ENCODE results near the gene SIL1. TPM values are rescaled to one million over a fixed set of nuclear protein-coding genes. Genes with fewer than 3 reads are reported as not detected.

The SIL1 gene
- polyA plus RNA-seq, 2 donors, result 27.2 to 31.7 TPM

GRCh38 chr5:139149477-139150199 is 48.5 kb downstream of the SIL1 start:
- no peak overlapping the region for H3K4me3 ChIP-seq (ENCODE audit: low read depth in 1 of 2, low read length in 2 of 2)
- H3K27ac ChIP-seq (ENCODE audit: low read depth in 2 of 2, low read length in 1 of 2), result no peak overlapping the region
- H3K4me1 ChIP-seq (ENCODE audit: control insufficient read depth in 2 of 2, insufficient read depth in 2 of 2, low read length in 1 of 2), result peaks cover 8 to 12% of the 10 kb centered on the region in 2 donors
- no peaks in the 10 kb centered on the region for H3K9me3 ChIP-seq (ENCODE audit: control insufficient read depth in 2 of 2, insufficient read depth in 1 of 2, low read depth in 1 of 2, low read length in 1 of 2)
- 68 to 78% methylated on average over 3 of the region's 3 CpGs for WGBS, 2 donors
- H3K36me3 ChIP-seq (ENCODE audit: control insufficient read depth in 2 of 2, insufficient read depth in 2 of 2, low read length in 1 of 2), result no peaks in the 10 kb centered on the region
- H3K27me3 ChIP-seq (ENCODE audit: control insufficient read depth in 1 of 2, insufficient read depth in 2 of 2, low read length in 2 of 2), result no peaks in the 10 kb centered on the region

DNA sequence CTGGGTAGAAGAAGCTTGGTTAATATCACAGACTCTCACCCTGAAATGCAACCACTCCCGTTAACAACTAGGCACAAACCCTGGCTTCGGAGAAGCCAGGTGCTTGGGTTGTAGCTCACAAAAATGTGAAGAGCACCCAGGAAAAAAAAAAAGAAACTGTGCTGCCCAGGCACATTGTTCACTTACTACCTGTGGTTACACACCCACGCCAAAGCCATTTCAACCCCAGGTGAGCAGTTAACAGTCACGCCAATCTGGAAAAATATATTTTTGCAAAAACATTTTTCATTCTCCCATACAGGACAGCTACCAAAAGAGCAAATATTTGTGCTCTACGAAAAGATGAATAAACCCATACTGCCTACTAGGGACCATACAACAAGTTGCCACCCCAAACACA is 49.2 kb downstream of the SIL1 start:
- H3K36me3 ChIP-seq (ENCODE audit: control insufficient read depth in 2 of 2, insufficient read depth in 2 of 2, low read length in 1 of 2), result no peaks in the 10 kb centered on the region
- no peak overlapping the region for H3K27ac ChIP-seq (ENCODE audit: low read depth in 2 of 2, low read length in 1 of 2)
- H3K9me3 ChIP-seq (ENCODE audit: control insufficient read depth in 2 of 2, insufficient read depth in 1 of 2, low read depth in 1 of 2, low read length in 1 of 2), result no peaks in the 10 kb centered on the region
- peaks cover 8 to 12% of the 10 kb centered on the region in 2 donors for H3K4me1 ChIP-seq (ENCODE audit: control insufficient read depth in 2 of 2, insufficient read depth in 2 of 2, low read length in 1 of 2)
- H3K27me3 ChIP-seq (ENCODE audit: control insufficient read depth in 1 of 2, insufficient read depth in 2 of 2, low read length in 2 of 2), result no peaks in the 10 kb centered on the region
- no peak overlapping the region for H3K4me3 ChIP-seq (ENCODE audit: low read depth in 1 of 2, low read length in 2 of 2)
- whole genome bisulfite sequencing, 2 donors, result 50 to 54% methylated on average over 5 of the region's 5 CpGs

DNA sequence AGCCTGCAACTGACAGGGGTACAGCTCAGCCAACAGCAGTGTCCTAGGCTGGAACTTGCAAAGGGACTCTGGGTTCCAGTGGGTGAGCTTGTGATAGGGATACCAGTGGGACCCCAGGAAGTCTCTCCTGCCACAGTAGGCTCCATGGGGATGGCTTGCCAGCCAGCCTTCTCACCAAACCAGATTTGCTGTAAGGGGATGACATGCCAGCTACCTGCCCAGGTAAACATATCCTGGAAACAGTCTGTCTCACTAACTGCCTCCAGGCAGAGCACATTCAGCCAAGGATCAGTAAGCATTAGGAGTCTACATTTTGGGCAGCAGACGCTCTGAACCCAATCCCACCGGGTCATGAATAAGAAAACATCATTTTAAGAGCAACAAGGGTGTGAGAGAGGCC is 49.9 kb downstream of the SIL1 start:
- 41 to 48% methylated on average over 2 of the region's 2 CpGs for WGBS, 2 donors
- no peaks in the 10 kb centered on the region for H3K9me3 ChIP-seq (ENCODE audit: control insufficient read depth in 2 of 2, insufficient read depth in 1 of 2, low read depth in 1 of 2, low read length in 1 of 2)
- peak overlapping the region in 1 of 2 donors; percentile 40 for H3K27ac ChIP-seq (ENCODE audit: low read depth in 2 of 2, low read length in 1 of 2)
- no peaks in the 10 kb centered on the region for H3K27me3 ChIP-seq (ENCODE audit: control insufficient read depth in 1 of 2, insufficient read depth in 2 of 2, low read length in 2 of 2)
- peaks cover 8 to 12% of the 10 kb centered on the region in 2 donors for H3K4me1 ChIP-seq (ENCODE audit: control insufficient read depth in 2 of 2, insufficient read depth in 2 of 2, low read length in 1 of 2)
- no peaks in the 10 kb centered on the region for H3K36me3 ChIP-seq (ENCODE audit: control insufficient read depth in 2 of 2, insufficient read depth in 2 of 2, low read length in 1 of 2)
- H3K4me3 ChIP-seq (ENCODE audit: low read depth in 1 of 2, low read length in 2 of 2), result no peak overlapping the region

DNA sequence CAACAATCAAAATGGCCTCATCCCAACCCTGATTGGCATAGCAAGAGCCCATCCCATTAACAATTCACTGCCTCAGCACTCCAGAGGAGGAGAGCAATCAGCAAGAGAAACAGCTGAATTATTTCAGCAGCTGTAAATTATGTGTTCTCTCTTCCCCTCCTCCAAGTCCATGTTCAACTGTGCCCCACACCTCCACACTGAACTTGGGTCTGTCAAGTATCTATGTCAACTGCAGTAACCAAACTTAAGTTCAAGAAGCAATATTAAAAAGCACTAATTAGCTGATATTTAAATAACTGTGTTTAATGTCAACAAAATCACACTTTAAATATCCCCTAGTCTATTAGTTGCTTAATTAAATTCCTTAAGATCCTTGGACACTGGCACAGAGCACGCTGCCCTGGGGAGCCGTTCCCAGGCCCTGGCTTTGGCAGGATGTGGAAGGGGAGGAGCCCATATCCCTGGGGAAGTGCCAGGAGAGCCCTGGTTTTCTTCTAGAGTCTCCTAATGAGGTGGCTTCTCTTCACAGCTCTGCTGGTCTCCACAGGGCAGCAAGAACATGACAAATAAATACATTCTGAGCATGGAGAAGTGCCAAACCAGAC is 50.6 kb downstream of the SIL1 start:
- Histone ChIP-seq H3K4me3 (ENCODE audit: low read depth in 1 of 2, low read length in 2 of 2) (no peak overlapping the region), H3K36me3 (ENCODE audit: control insufficient read depth in 2 of 2, insufficient read depth in 2 of 2, low read length in 1 of 2) (no peaks in the 10 kb centered on the region), H3K27me3 (ENCODE audit: control insufficient read depth in 1 of 2, insufficient read depth in 2 of 2, low read length in 2 of 2) (no peaks in the 10 kb centered on the region), H3K9me3 (ENCODE audit: control insufficient read depth in 2 of 2, insufficient read depth in 1 of 2, low read depth in 1 of 2, low read length in 1 of 2) (no peaks in the 10 kb centered on the region), H3K27ac (ENCODE audit: low read depth in 2 of 2, low read length in 1 of 2) (peak overlapping the region in 1 of 2 donors; percentile 30), H3K4me1 (ENCODE audit: control insufficient read depth in 2 of 2, insufficient read depth in 2 of 2, low read length in 1 of 2) (peaks cover 8 to 12% of the 10 kb centered on the region in 2 donors)
- WGBS, 2 donors, result 22 to 30% methylated on average over 2 of the region's 2 CpGs

GRCh38 chr5:139146809-139147482 is 51.2 kb downstream of the SIL1 start:
- peaks cover 8 to 12% of the 10 kb centered on the region in 2 donors for H3K4me1 ChIP-seq (ENCODE audit: control insufficient read depth in 2 of 2, insufficient read depth in 2 of 2, low read length in 1 of 2)
- H3K27me3 ChIP-seq (ENCODE audit: control insufficient read depth in 1 of 2, insufficient read depth in 2 of 2, low read length in 2 of 2), result no peaks in the 10 kb centered on the region
- no peak overlapping the region for H3K4me3 ChIP-seq (ENCODE audit: low read depth in 1 of 2, low read length in 2 of 2)
- H3K9me3 ChIP-seq (ENCODE audit: control insufficient read depth in 2 of 2, insufficient read depth in 1 of 2, low read depth in 1 of 2, low read length in 1 of 2), result no peaks in the 10 kb centered on the region
- H3K36me3 ChIP-seq (ENCODE audit: control insufficient read depth in 2 of 2, insufficient read depth in 2 of 2, low read length in 1 of 2), result no peaks in the 10 kb centered on the region
- 44 to 76% methylated on average over 2 of the region's 2 CpGs for WGBS, 2 donors
- peak overlapping the region in 1 of 2 donors; percentile 30 for H3K27ac ChIP-seq (ENCODE audit: low read depth in 2 of 2, low read length in 1 of 2)

GRCh38 chr5:139141446-139142204 is 56.5 kb downstream of the SIL1 start:
- Histone ChIP-seq H3K27ac (ENCODE audit: low read depth in 2 of 2, low read length in 1 of 2) (no peak overlapping the region), H3K36me3 (ENCODE audit: control insufficient read depth in 2 of 2, insufficient read depth in 2 of 2, low read length in 1 of 2) (no peaks in the 10 kb centered on the region)

DNA sequence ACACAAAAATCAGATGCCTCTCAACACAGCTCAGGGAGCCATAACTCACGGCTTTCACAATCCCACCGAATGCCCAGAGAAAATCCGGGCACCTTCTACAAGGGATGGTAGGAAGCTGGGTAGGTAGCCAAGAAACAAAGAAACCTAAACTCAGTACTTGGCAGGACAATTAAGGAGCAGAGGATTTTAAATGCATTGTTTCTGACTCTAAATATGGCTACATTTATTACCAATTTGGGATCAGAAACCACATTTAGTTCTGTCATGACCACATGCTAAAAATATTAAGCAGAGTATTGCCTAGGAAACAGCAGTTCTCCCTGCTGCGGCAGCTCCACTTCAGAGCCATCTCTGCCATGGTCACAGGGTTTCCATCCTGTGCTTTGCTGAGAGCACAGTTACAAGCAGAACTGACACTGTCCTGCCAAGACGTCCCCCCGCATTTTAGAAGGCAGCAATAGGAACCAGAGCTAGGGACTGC is 57.5 kb downstream of the SIL1 start:
- 56 to 65% methylated on average over 6 of the region's 6 CpGs for WGBS, 2 donors
- H3K4me1 ChIP-seq (ENCODE audit: control insufficient read depth in 2 of 2, insufficient read depth in 2 of 2, low read length in 1 of 2), result peaks cover 0 to 4% of the 10 kb centered on the region in 2 donors
- H3K27me3 ChIP-seq (ENCODE audit: control insufficient read depth in 1 of 2, insufficient read depth in 2 of 2, low read length in 2 of 2), result no peaks in the 10 kb centered on the region
- peak overlapping the region in 1 of 2 donors; percentile 58 for H3K27ac ChIP-seq (ENCODE audit: low read depth in 2 of 2, low read length in 1 of 2)
- no peaks in the 10 kb centered on the region for H3K36me3 ChIP-seq (ENCODE audit: control insufficient read depth in 2 of 2, insufficient read depth in 2 of 2, low read length in 1 of 2)
- H3K9me3 ChIP-seq (ENCODE audit: control insufficient read depth in 2 of 2, insufficient read depth in 1 of 2, low read depth in 1 of 2, low read length in 1 of 2), result no peaks in the 10 kb centered on the region
- H3K4me3 ChIP-seq (ENCODE audit: low read depth in 1 of 2, low read length in 2 of 2), result no peak overlapping the region

More at GRCh38 chr5:139141446-139142204, 56.5 kb downstream of the SIL1 start:
- Histone ChIP-seq H3K9me3 (ENCODE audit: control insufficient read depth in 2 of 2, insufficient read depth in 1 of 2, low read depth in 1 of 2, low read length in 1 of 2) (no peaks in the 10 kb centered on the region), H3K27me3 (ENCODE audit: control insufficient read depth in 1 of 2, insufficient read depth in 2 of 2, low read length in 2 of 2) (no peaks in the 10 kb centered on the region), H3K4me3 (ENCODE audit: low read depth in 1 of 2, low read length in 2 of 2) (no peak overlapping the region), H3K4me1 (ENCODE audit: control insufficient read depth in 2 of 2, insufficient read depth in 2 of 2, low read length in 1 of 2) (peaks cover 0 to 4% of the 10 kb centered on the region in 2 donors)
- 36 to 46% methylated on average over 3 of the region's 3 CpGs for WGBS, 2 donors

- H3K27ac ChIP-seq (ENCODE audit: low read depth in 2 of 2, low read length in 1 of 2), result no peak overlapping the region
Measured at GRCh38 chr5:139138809-139139208, 59.4 kb downstream of the SIL1 start.

DNA sequence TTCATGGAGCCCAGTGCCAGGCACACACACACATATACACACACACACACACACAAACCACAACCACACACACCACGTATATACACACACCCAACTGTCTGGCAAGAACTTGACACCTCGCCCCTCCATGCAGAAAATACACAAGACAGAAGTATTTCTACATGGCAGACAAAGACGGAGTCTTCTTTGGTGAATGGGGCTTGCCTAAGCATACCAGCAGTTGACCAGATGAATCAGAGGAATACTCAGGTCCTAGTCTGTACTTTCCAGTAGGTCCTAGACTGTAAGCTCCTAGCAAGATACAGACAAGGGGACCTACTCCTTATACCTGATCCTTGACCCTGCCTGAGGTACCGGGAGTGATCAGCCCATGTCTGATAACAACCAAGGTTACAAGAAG is 60.1 kb downstream of the SIL1 start:
- H3K4me1 ChIP-seq (ENCODE audit: control insufficient read depth in 2 of 2, insufficient read depth in 2 of 2, low read length in 1 of 2), result peaks cover 0 to 8% of the 10 kb centered on the region in 2 donors
- 67 to 69% methylated on average over 4 of the region's 4 CpGs for WGBS, 2 donors
- H3K27ac ChIP-seq (ENCODE audit: low read depth in 2 of 2, low read length in 1 of 2), result no peak overlapping the region
- H3K36me3 ChIP-seq (ENCODE audit: control insufficient read depth in 2 of 2, insufficient read depth in 2 of 2, low read length in 1 of 2), result no peaks in the 10 kb centered on the region
- no peaks in the 10 kb centered on the region for H3K27me3 ChIP-seq (ENCODE audit: control insufficient read depth in 1 of 2, insufficient read depth in 2 of 2, low read length in 2 of 2)
- H3K4me3 ChIP-seq (ENCODE audit: low read depth in 1 of 2, low read length in 2 of 2), result no peak overlapping the region
- H3K9me3 ChIP-seq (ENCODE audit: control insufficient read depth in 2 of 2, insufficient read depth in 1 of 2, low read depth in 1 of 2, low read length in 1 of 2), result no peaks in the 10 kb centered on the region

More at GRCh38 chr5:139138809-139139208, 59.4 kb downstream of the SIL1 start:
- WGBS, 2 donors, result 14 to 19% methylated on average over 3 of the region's 3 CpGs
- Histone ChIP-seq H3K9me3 (ENCODE audit: control insufficient read depth in 2 of 2, insufficient read depth in 1 of 2, low read depth in 1 of 2, low read length in 1 of 2) (no peaks in the 10 kb centered on the region), H3K4me1 (ENCODE audit: control insufficient read depth in 2 of 2, insufficient read depth in 2 of 2, low read length in 1 of 2) (peaks cover 0 to 8% of the 10 kb centered on the region in 2 donors), H3K27me3 (ENCODE audit: control insufficient read depth in 1 of 2, insufficient read depth in 2 of 2, low read length in 2 of 2) (no peaks in the 10 kb centered on the region), H3K36me3 (ENCODE audit: control insufficient read depth in 2 of 2, insufficient read depth in 2 of 2, low read length in 1 of 2) (no peaks in the 10 kb centered on the region), H3K4me3 (ENCODE audit: low read depth in 1 of 2, low read length in 2 of 2) (no peak overlapping the region)

All from esophagus (tissue), 2 donors.